Endothelial cell of umbilical vein (primary cell): ENCODE measurements around the gene SERINC1. TPM values are rescaled to one million over a fixed set of nuclear protein-coding genes. Genes with fewer than 3 reads are reported as not detected.

ENCODE experiments used
- BruUV-seq: library from RNA; stranded (reverse); fragments of 400-500 nt; replicated peaks from 2 replicates; lab custom pipeline; 2021; lab: Mats Ljungman, UMichigan
- CTCF ChIA-PET: fragments of 300-600, 350-600 bp; sonication (Branson Sonifier 250); formaldehyde crosslinking; loops from one replicate; lab custom pipeline; 2021; ENCODE audit warnings: antibody characterized with exemption, inconsistent platforms; lab: Charles Lee
- POLR2A ChIA-PET: fragments of 300-600, 350-600 bp; sonication (Branson Sonifier 250); formaldehyde crosslinking; loops from one replicate; lab custom pipeline; 2021; ENCODE audit warnings: antibody characterized with exemption, inconsistent platforms; lab: Charles Lee
- DNase-seq: peaks from one replicate; pipeline ENCODE4 v3.0.0-alpha.2; 2011; ENCODE audit warnings: low read depth, low spot score
- FAIRE-seq: peaks from 2 replicates; lab custom pipeline; 2011; peaks lifted over from hg19 to GRCh38; lab: Jason Lieb, UNC
- H2AFZ ChIP-seq: 2 replicates; pipeline ENCODE4 v1.6.0; 2012; ENCODE audit warnings: low read depth, low read length, control low read depth, inconsistent platforms
- H3K27ac ChIP-seq: 2 replicates; pipeline ENCODE4 v1.5.1; 2011; ENCODE audit warnings: low read depth, mild to moderate bottlenecking, control low read depth, low read length, moderate library complexity; ENCODE audit not compliant: insufficient read depth
- H3K27me3 ChIP-seq, 2 experiments: 2 replicates each; pipeline versions ENCODE4 v1.6.0 to v1.6.1; 2011; ENCODE audit warnings: low read length in 2 of 2, mixed read lengths in 1 of 2; ENCODE audit not compliant: control insufficient read depth in 2 of 2, insufficient read depth in 2 of 2
- H3K36me3 ChIP-seq, 2 experiments: 2 replicates in 1 of 2; 3 replicates in 1 of 2; pipeline ENCODE4 v1.5.1; 2011; ENCODE audit warnings: low read length in 2 of 2, mild to moderate bottlenecking in 1 of 2, moderate library complexity in 1 of 2; ENCODE audit not compliant: control insufficient read depth in 2 of 2, insufficient read depth in 2 of 2; ENCODE audit errors: extremely low read depth in 1 of 2
- H3K4me1 ChIP-seq: 3 replicates; pipeline ENCODE4 v1.5.1; 2011; ENCODE audit warnings: mild to moderate bottlenecking, low read length; ENCODE audit not compliant: control insufficient read depth, insufficient read depth; ENCODE audit errors: extremely low read depth
- H3K4me2 ChIP-seq: 2 replicates; pipeline ENCODE4 v1.6.1; 2011; ENCODE audit warnings: low read length, control low read depth, mixed read lengths; ENCODE audit not compliant: insufficient read depth
- H3K4me3 ChIP-seq, 3 experiments: fragments of 200-600 bp in 1 of 3; sonication (generic), shearing (Covaris generic) in 1 of 3; replicated peaks in 1 of 3; 2 replicates each; pipeline ENCODE4 v1.5.1; 2011 to 2016; ENCODE audit warnings: control low read depth in 3 of 3, low read length in 3 of 3, mild to moderate bottlenecking in 2 of 3, inconsistent platforms in 1 of 3, low read depth in 1 of 3, moderate library complexity in 1 of 3; ENCODE audit not compliant: insufficient read depth in 1 of 3
- H3K79me2 ChIP-seq: 2 replicates; pipeline ENCODE4 v1.6.0; 2012; ENCODE audit warnings: low read length, inconsistent platforms; ENCODE audit not compliant: control insufficient read depth, insufficient read depth
- H3K9ac ChIP-seq: replicated peaks from 2 replicates; pipeline ENCODE3; 2011; ENCODE audit warnings: low read length, control low read depth; ENCODE audit not compliant: insufficient read depth; ENCODE audit errors: extremely low read depth
- H3K9me1 ChIP-seq: replicated peaks from 3 replicates; pipeline ENCODE4 v1.6.0; 2011; ENCODE audit warnings: mild to moderate bottlenecking, low read length; ENCODE audit not compliant: control insufficient read depth, insufficient read depth; ENCODE audit errors: extremely low read depth
- H3K9me3 ChIP-seq: replicated peaks from 2 replicates; pipeline ENCODE4 v1.5.1; 2012; ENCODE audit warnings: low read length, inconsistent platforms; ENCODE audit not compliant: control insufficient read depth, insufficient read depth
- H4K20me1 ChIP-seq: replicated peaks from 2 replicates; pipeline ENCODE3; 2011; ENCODE audit warnings: mild to moderate bottlenecking, low read length; ENCODE audit not compliant: control insufficient read depth, insufficient read depth; ENCODE audit errors: extremely low read depth
- CTCF ChIP-seq, 2 donors: IDR thresholded peaks; 1 replicate in 1 of 2; 2 replicates in 1 of 2; pipeline ENCODE4 v1.5.1; 2011; ENCODE audit warnings: low read length in 2 of 2, mild to moderate bottlenecking in 2 of 2, moderate library complexity in 2 of 2, control low read depth in 1 of 2, inconsistent platforms in 1 of 2, low read depth in 1 of 2; ENCODE audit not compliant: insufficient read depth in 1 of 2; ENCODE audit errors: extremely low read depth in 1 of 2
- EZH2 ChIP-seq: IDR thresholded peaks from 2 replicates; pipeline ENCODE4 v1.6.1; 2012; ENCODE audit warnings: borderline replicate concordance, low read depth, mild to moderate bottlenecking, moderate library complexity, low read length, inconsistent platforms; ENCODE audit not compliant: severe bottlenecking
- GATA2 ChIP-seq: IDR thresholded peaks from 2 replicates; pipeline ENCODE4 v1.7.0; 2011; ENCODE audit warnings: low read depth, mild to moderate bottlenecking, moderate library complexity, mixed read lengths, low read length; ENCODE audit not compliant: insufficient read length, insufficient read depth
- JUN ChIP-seq: IDR thresholded peaks from 2 replicates; pipeline ENCODE4 v1.6.1; 2011; ENCODE audit warnings: borderline replicate concordance, low read depth; ENCODE audit not compliant: insufficient read length, insufficient read depth
- MYC ChIP-seq: IDR thresholded peaks from one replicate; pipeline ENCODE4 v1.6.1; 2011; ENCODE audit warnings: mild to moderate bottlenecking, low read depth, low read length
- POLR2A ChIP-seq: IDR thresholded peaks from 2 replicates; pipeline ENCODE4 v1.6.1; 2012; ENCODE audit warnings: low read depth, mild to moderate bottlenecking, control low read depth, low read length
- POLR2AphosphoS5 ChIP-seq: IDR thresholded peaks from 2 replicates; pipeline ENCODE4 v1.6.1; 2012; ENCODE audit warnings: low read depth, mild to moderate bottlenecking, control low read depth, low read length, moderate library complexity; ENCODE audit not compliant: insufficient read depth
- dilution Hi-C: fragments of 300-500 bp; cut with MboI; formaldehyde crosslinking; loops from one replicate; pipeline ENCODE4 v1.15.0; 2019; ENCODE audit warnings: low sequenced_read_pairs; ENCODE audit not compliant: extremely low pct_ligation_motif_present
- intact Hi-C: fragments of 100-400 bp; cut with micrococcal nuclease; formaldehyde crosslinking; loops from one replicate; pipeline ENCODE4 v1.10.0; 2022
- polyA plus RNA-seq, 4 experiments: library from polyadenylated mRNA; depleted of rRNA in 3 of 4; stranded (reverse) in 3 of 4; unstranded in 1 of 4; fragments of >200 nt; gene quantifications; 2 replicates each; pipeline versions ENCODE4 v1.2.1 to v1.2.3, GENCODE V29; 2011 to 2012; ENCODE audit warnings: missing spikeins in 1 of 4
- total RNA-seq: library from RNA; stranded (reverse); gene quantifications from 2 replicates; pipeline ENCODE4 v1.2.3, GENCODE V29; 2021

Gene SERINC1
- total and polyA plus RNA-seq, 2 donors (not counting 3 experiments of a cell fraction or from before 2014, with no cell fraction given) = 40.4 to 76.5 TPM

- intact Hi-C loops = no loop called here
- dilution Hi-C loops = no loop called here
- H3K9me1 ChIP-seq = no peaks in the 10 kb centered on the region
- H2AFZ ChIP-seq = no peak overlapping the region
- H4K20me1 ChIP-seq = no peaks in the 10 kb centered on the region
- H3K79me2 ChIP-seq = peaks cover 64% of the 10 kb centered on the region
- no peak overlapping the region for H3K9ac ChIP-seq
- H3K4me2 ChIP-seq = no peak overlapping the region
- POLR2A ChIA-PET = no interaction called here
- DNase-seq (no peak), FAIRE-seq (no peak)
- TF ChIP-seq MYC (no peak), EZH2 (no peak), GATA2 (no peak), JUN (no peak), POLR2A (no peak), POLR2AphosphoS5 (no peak), CTCF (IDR thresholded peaks at IDR 0.05; ENCODE audit: extremely low read depth in 1 of 2, insufficient read depth in 1 of 2, low read depth in 1 of 2, low read length in 2 of 2) (no peak)
- no peak overlapping the region for H3K27ac ChIP-seq
- no peaks in the 10 kb centered on the region for H3K9me3 ChIP-seq
- H3K4me3 ChIP-seq = no peak overlapping the region
- no TSS peak for BruUV-seq
- H3K4me1 ChIP-seq = no peaks in the 10 kb centered on the region
- CTCF ChIA-PET = interaction anchor here (1.0 to 1.3 kb wide), 2 partner anchors 8 to 10 kb away, joined by 3 to 4 read pairs; partner anchors contain the start of gene HSF2
- no peaks in the 10 kb centered on the region for H3K36me3 ChIP-seq
- no peaks in the 10 kb centered on the region for H3K27me3 ChIP-seq
Measured at GRCh38 chr6:122407712-122408111, 63.9 kb downstream of the SERINC1 start.
